Vagina (tissue), 2 donors: ENCODE measurements around the gene MMP3. TPM values are rescaled to one million over a fixed set of nuclear protein-coding genes. Genes with fewer than 3 reads are reported as not detected.

Source experiments
- DNase-seq, 2 donors: peaks; one replicate each; pipeline ENCODE4 v3.0.0-alpha.2; 2017; ENCODE audit errors: extremely low spot score in 2 of 2
- H3K27ac ChIP-seq: fragments of 200-600 bp; sonication (generic); one replicate; pipeline ENCODE4 v1.5.1; 2019
- H3K27me3 ChIP-seq: fragments of 200-600 bp; sonication (generic); one replicate; pipeline ENCODE4 v1.5.1; 2019
- H3K36me3 ChIP-seq, 2 donors: fragments of 200-600 bp; sonication (generic); one replicate each; pipeline ENCODE4 v1.5.1; 2017 to 2019
- H3K4me1 ChIP-seq: fragments of 200-600 bp; sonication (generic); one replicate; pipeline ENCODE4 v1.5.1; 2019
- H3K4me3 ChIP-seq, 2 donors: fragments of 200-600 bp; sonication (generic); 1 replicate in 1 of 2; 2 replicates in 1 of 2; pipeline ENCODE4 v1.5.1; 2016 to 2019
- H3K9me3 ChIP-seq: fragments of 200-600 bp; sonication (generic); one replicate; pipeline ENCODE4 v1.5.1; 2019
- POLR2A ChIP-seq, 2 donors: fragments of 450-650 bp; IDR thresholded peaks; one replicate each; pipeline ENCODE4 v1.6.1; 2017; ENCODE audit warnings: antibody characterized with exemption in 2 of 2, mild to moderate bottlenecking in 2 of 2, moderate library complexity in 2 of 2
- POLR2AphosphoS5 ChIP-seq, 2 donors: sonication (generic); formaldehyde crosslinking; IDR thresholded peaks; one replicate each; pipeline ENCODE4 v1.9.0; 2017; ENCODE audit warnings: antibody characterized with exemption in 2 of 2, mild to moderate bottlenecking in 2 of 2, low read depth in 1 of 2; ENCODE audit not compliant: insufficient read depth in 1 of 2
- intact Hi-C: fragments of 100-400 bp; cut with DNase I; formaldehyde crosslinking; loops from one replicate; pipeline ENCODE4 v1.15.1; 2023
- total RNA-seq: library from RNA; depleted of rRNA; stranded (reverse); fragments of >200 nt; gene quantifications from one replicate; pipeline ENCODE4 v1.2.3, GENCODE V29; 2016
- TF ChIP-seq, protein P1 (sequence below), 3 experiments: fragments of 450-650 bp in 2 of 3; fragments of 200-600 bp in 1 of 3; sonication (generic) in 1 of 3; IDR thresholded peaks; one replicate each; pipeline ENCODE4 v1.5.1; 2017 to 2019; ENCODE audit warnings: antibody characterized with exemption in 3 of 3, mild to moderate bottlenecking in 2 of 3, moderate library complexity in 2 of 3

MMP3 gene
- total RNA-seq, 1 donor from 2014 or later, result not detected

DNA sequence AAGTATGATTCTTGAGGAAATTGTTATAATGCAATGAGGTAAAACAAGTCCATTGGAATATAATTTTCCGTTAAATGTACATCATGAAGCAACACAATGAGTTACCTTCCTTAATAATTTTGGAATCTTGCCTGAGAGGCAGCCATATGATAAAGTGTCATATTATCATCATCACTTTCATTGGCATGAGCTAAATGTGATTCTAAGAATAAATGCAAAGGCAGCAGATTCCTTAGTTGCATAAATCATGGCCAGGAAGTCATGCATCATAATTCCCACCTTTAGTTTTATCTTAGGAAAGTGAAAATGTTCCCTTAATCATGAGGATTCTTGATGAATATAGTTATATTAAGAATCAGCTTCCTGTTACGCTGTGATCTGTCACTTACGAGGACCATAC is 31.2 kb downstream of the MMP3 start:
- Histone ChIP-seq H3K4me3 (no peak overlapping the region), H3K4me1 (no peaks in the 10 kb centered on the region), H3K9me3 (no peaks in the 10 kb centered on the region), H3K36me3 (no peaks in the 10 kb centered on the region), H3K27me3 (no peaks in the 10 kb centered on the region), H3K27ac (no peak overlapping the region)
- no peak for DNase-seq
- intact Hi-C loops, result no loop called here
- TF ChIP-seq POLR2AphosphoS5 (IDR thresholded peaks at IDR 0.05; ENCODE audit: insufficient read depth in 1 of 2, low read depth in 1 of 2) (no peak), POLR2A (IDR thresholded peaks at IDR 0.05) (no peak)
- TF ChIP-seq, protein P1, sequence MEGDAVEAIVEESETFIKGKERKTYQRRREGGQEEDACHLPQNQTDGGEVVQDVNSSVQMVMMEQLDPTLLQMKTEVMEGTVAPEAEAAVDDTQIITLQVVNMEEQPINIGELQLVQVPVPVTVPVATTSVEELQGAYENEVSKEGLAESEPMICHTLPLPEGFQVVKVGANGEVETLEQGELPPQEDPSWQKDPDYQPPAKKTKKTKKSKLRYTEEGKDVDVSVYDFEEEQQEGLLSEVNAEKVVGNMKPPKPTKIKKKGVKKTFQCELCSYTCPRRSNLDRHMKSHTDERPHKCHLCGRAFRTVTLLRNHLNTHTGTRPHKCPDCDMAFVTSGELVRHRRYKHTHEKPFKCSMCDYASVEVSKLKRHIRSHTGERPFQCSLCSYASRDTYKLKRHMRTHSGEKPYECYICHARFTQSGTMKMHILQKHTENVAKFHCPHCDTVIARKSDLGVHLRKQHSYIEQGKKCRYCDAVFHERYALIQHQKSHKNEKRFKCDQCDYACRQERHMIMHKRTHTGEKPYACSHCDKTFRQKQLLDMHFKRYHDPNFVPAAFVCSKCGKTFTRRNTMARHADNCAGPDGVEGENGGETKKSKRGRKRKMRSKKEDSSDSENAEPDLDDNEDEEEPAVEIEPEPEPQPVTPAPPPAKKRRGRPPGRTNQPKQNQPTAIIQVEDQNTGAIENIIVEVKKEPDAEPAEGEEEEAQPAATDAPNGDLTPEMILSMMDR (IDR thresholded peaks at IDR 0.05), result no peak

DNA sequence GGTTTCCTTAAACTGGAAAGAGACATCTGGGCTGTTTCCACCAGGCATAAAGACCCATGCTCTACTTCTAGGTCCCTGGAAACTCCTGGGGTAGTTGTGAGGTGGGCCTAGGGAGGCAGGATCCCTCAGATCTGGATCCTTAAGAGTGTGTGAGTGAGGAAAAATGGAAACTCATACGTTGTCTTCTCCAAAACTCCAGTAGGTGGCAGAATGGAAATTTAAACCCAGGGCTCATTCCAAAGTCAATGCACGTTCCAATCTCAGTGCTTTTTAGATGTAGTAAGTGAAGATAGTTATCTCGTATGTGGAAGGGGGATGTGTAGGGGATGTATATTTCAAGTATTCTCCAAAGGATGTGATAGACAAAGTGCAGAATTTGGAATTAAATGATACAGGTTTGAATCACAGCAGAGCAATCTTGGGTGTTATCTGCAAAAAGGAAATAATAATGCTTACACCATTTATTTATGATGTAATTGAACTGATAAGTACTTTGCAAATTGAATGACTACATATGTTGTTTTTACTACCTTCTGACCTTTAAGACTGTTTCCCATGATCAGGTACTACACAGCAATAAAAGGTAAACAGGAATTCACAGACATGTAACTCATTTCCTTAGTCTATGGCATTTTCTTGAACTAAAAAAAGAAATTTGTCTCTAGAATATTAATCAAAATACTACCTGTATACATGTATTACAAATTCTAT is 32.3 kb downstream of the MMP3 start:
- intact Hi-C loops, result no loop called here

DNA sequence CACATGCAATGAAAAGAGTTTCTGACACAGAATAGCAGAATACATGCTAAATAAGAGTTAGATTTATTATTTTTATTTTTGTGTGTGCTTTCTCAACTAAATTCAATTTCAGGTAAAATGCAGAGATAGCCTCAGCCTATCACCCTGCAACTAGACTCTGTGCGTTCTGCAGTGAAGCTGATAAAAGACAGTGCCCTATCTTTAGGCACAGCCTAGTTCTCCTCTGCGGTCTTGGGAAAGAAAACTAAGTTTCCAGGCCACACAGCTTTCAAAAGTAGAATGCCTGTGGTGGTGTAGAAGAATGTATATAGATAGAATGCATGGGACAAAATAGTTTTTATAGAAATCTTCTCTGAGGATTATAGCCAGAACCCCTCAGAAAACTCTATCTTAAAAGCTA is 33.4 kb downstream of the MMP3 start:
- TF ChIP-seq POLR2AphosphoS5 (IDR thresholded peaks at IDR 0.05; ENCODE audit: insufficient read depth in 1 of 2, low read depth in 1 of 2) (no peak), POLR2A (IDR thresholded peaks at IDR 0.05) (no peak)
- TF ChIP-seq, protein P1 (IDR thresholded peaks at IDR 0.05), result no peak
- H3K27ac ChIP-seq, result no peak overlapping the region
- no peaks in the 10 kb centered on the region for H3K4me1 ChIP-seq
- no peaks in the 10 kb centered on the region for H3K27me3 ChIP-seq
- no peak overlapping the region for H3K4me3 ChIP-seq
- H3K36me3 ChIP-seq, result no peaks in the 10 kb centered on the region
- no peak for DNase-seq
- intact Hi-C loops, result no loop called here
- no peaks in the 10 kb centered on the region for H3K9me3 ChIP-seq

More for the DNA sequence above, 32.3 kb downstream of the MMP3 start:
- no peaks in the 10 kb centered on the region for H3K9me3 ChIP-seq
- H3K4me1 ChIP-seq, result no peaks in the 10 kb centered on the region
- H3K36me3 ChIP-seq, result no peaks in the 10 kb centered on the region
- DNase-seq, result no peak
- TF ChIP-seq, protein P1 (IDR thresholded peaks at IDR 0.05), result no peak
- TF ChIP-seq POLR2AphosphoS5 (IDR thresholded peaks at IDR 0.05; ENCODE audit: insufficient read depth in 1 of 2, low read depth in 1 of 2), result no peak
- no peak for TF ChIP-seq POLR2A (IDR thresholded peaks at IDR 0.05)
- no peak overlapping the region for H3K27ac ChIP-seq
- no peak overlapping the region for H3K4me3 ChIP-seq
- H3K27me3 ChIP-seq, result no peaks in the 10 kb centered on the region

DNA sequence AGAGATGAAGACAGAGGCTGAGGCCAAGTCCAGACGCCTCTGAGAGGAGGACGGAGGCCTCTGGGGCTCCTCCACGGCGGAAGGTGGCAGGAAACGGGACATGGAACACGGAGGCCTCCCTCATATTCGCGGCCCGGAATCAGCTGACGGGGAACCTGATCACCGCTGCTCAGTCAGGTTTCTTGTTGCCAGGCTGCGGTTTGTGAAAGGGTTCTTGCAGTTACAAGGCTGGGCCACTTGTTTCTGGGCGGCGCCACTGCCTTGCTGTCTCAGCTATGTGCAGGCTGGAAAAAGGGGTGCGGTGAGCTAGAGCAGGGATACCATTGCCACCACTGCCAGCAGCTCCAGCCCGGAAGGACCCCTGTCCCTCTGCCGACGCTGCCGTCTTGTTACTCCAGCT is 35.5 kb downstream of the MMP3 start:
- Histone ChIP-seq H3K27ac (no peak overlapping the region), H3K4me1 (no peaks in the 10 kb centered on the region), H3K9me3 (no peaks in the 10 kb centered on the region), H3K27me3 (no peaks in the 10 kb centered on the region), H3K36me3 (no peaks in the 10 kb centered on the region), H3K4me3 (no peak overlapping the region)
- DNase-seq, result no peak
- TF ChIP-seq, protein P1 (IDR thresholded peaks at IDR 0.05), result no peak
- TF ChIP-seq POLR2A (IDR thresholded peaks at IDR 0.05) (no peak), POLR2AphosphoS5 (IDR thresholded peaks at IDR 0.05; ENCODE audit: insufficient read depth in 1 of 2, low read depth in 1 of 2) (no peak)
- intact Hi-C loops, result no loop called here

DNA sequence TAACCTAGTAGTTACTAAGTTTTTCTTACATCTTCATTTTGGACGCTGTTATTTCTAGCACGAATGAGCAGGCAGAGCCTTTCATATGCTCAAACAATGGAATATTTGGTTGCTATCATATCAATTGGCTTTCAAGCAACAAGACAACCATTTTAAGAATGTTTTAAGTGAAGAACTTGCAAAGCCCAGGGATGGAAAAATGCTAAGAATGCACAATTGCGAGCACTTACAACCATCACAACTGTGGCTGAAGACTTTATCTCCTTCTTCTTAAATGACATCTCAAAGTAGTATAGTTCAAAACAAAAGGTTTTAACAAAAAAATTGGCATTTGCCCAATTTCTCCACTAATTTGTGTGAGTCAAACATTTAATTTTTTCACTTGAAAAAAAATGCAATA is 37.1 kb downstream of the MMP3 start:
- DNase-seq, result no peak
- intact Hi-C loops, result no loop called here
- TF ChIP-seq, protein P1 (IDR thresholded peaks at IDR 0.05), result no peak
- no peak for TF ChIP-seq POLR2A (IDR thresholded peaks at IDR 0.05)
- no peak for TF ChIP-seq POLR2AphosphoS5 (IDR thresholded peaks at IDR 0.05; ENCODE audit: insufficient read depth in 1 of 2, low read depth in 1 of 2)

More for the DNA sequence above, 37.1 kb downstream of the MMP3 start:
- no peaks in the 10 kb centered on the region for H3K27me3 ChIP-seq
- no peak overlapping the region for H3K27ac ChIP-seq
- no peaks in the 10 kb centered on the region for H3K9me3 ChIP-seq
- no peaks in the 10 kb centered on the region for H3K36me3 ChIP-seq
- no peak overlapping the region for H3K4me3 ChIP-seq
- no peaks in the 10 kb centered on the region for H3K4me1 ChIP-seq
